ENCODE results near the gene TNRC6A. TPM values are rescaled to one million over a fixed set of nuclear protein-coding genes. Genes with fewer than 3 reads are reported as not detected.

TNRC6A gene
- total and polyA plus RNA-seq, 4 donors, result 9.3 to 42.3 (median 22.9) TPM

- H3K9me3 ChIP-seq (ENCODE audit: control insufficient read depth in 4 of 4, low read length in 3 of 4), result no peaks in the 10 kb centered on the region
- 97% methylated on average over 6 of the region's 6 CpGs for WGBS
- no peak for DNase-seq (ENCODE audit: low spot score)
Observed at GRCh38 chr16:24718967-24719521, 10.4 kb upstream of the TNRC6A start.

GRCh38 chr16:24721830-24722238 lies 7.6 kb upstream of the TNRC6A start:
- DNase-seq (ENCODE audit: low spot score), result no peak
- Histone ChIP-seq H3K36me3 (ENCODE audit: control insufficient read depth in 4 of 4, insufficient read depth in 3 of 4, low read depth in 1 of 4, low read length in 3 of 4) (no peaks in the 10 kb centered on the region), H3K9ac (ENCODE audit: low read depth in 1 of 2, low read length in 2 of 2) (no peak overlapping the region), H3K4me1 (ENCODE audit: control insufficient read depth in 4 of 4, insufficient read depth in 4 of 4, low read length in 3 of 4) (no peaks in the 10 kb centered on the region), H3K9me3 (ENCODE audit: control insufficient read depth in 4 of 4, low read length in 3 of 4) (no peaks in the 10 kb centered on the region), H3K27me3 (ENCODE audit: control insufficient read depth in 4 of 4, insufficient read depth in 4 of 4, low read length in 3 of 4) (no peaks in the 10 kb centered on the region), H3K27ac (ENCODE audit: low read depth in 1 of 2, low read length in 2 of 2) (no peak overlapping the region), H3K4me3 (ENCODE audit: low read depth in 1 of 3, low read length in 3 of 3) (no peak overlapping the region)
- 94% methylated on average over 6 of the region's 6 CpGs for WGBS
- no peak for TF ChIP-seq JUND (IDR thresholded peaks at IDR 0.05)
- no peak for TF ChIP-seq ZBTB33 (IDR thresholded peaks at IDR 0.05)
- TF ChIP-seq YY1 (IDR thresholded peaks at IDR 0.05), result no peak
- TF ChIP-seq HNF4A (conservative IDR thresholded peaks at IDR 0.05), result no peak
- no peak for TF ChIP-seq REST (IDR thresholded peaks at IDR 0.05)
- no peak for TF ChIP-seq TAF1 (conservative IDR thresholded peaks at IDR 0.05)
- TF ChIP-seq EGR1 (IDR thresholded peaks at IDR 0.05; ENCODE audit: low read depth in 2 of 2), result no peak
- no peak for TF ChIP-seq NR2F2 (IDR thresholded peaks at IDR 0.05)
- no peak for TF ChIP-seq FOXA1 (IDR thresholded peaks at IDR 0.05)
- TF ChIP-seq ATF3 (IDR thresholded peaks at IDR 0.05), result no peak
- no peak for TF ChIP-seq CTCF (IDR thresholded peaks at IDR 0.05; ENCODE audit: low read depth, low read length, missing input control)
- no peak for TF ChIP-seq SP1 (IDR thresholded peaks at IDR 0.05)
- no peak for TF ChIP-seq HNF4G (IDR thresholded peaks at IDR 0.05)
- no peak for TF ChIP-seq RXRA (IDR thresholded peaks at IDR 0.05)
- TF ChIP-seq MAX (IDR thresholded peaks at IDR 0.05), result no peak
- no peak for TF ChIP-seq RAD21 (IDR thresholded peaks at IDR 0.05)
- TF ChIP-seq GABPA (IDR thresholded peaks at IDR 0.05 in 1 of 2, conservative IDR thresholded peaks at IDR 0.05 in 1 of 2), result no peak

More at GRCh38 chr16:24718967-24719521, 10.4 kb upstream of the TNRC6A start:
- H3K9ac ChIP-seq (ENCODE audit: low read depth in 1 of 2, low read length in 2 of 2), result no peak overlapping the region
- no peaks in the 10 kb centered on the region for H3K36me3 ChIP-seq (ENCODE audit: control insufficient read depth in 4 of 4, insufficient read depth in 3 of 4, low read depth in 1 of 4, low read length in 3 of 4)
- no peak for TF ChIP-seq TAF1 (conservative IDR thresholded peaks at IDR 0.05)
- TF ChIP-seq HNF4G (IDR thresholded peaks at IDR 0.05), result no peak
- TF ChIP-seq MAX (IDR thresholded peaks at IDR 0.05), result no peak
- no peaks in the 10 kb centered on the region for H3K27me3 ChIP-seq (ENCODE audit: control insufficient read depth in 4 of 4, insufficient read depth in 4 of 4, low read length in 3 of 4)
- no peaks in the 10 kb centered on the region for H3K4me1 ChIP-seq (ENCODE audit: control insufficient read depth in 4 of 4, insufficient read depth in 4 of 4, low read length in 3 of 4)
- no peak overlapping the region for H3K4me3 ChIP-seq (ENCODE audit: low read depth in 1 of 3, low read length in 3 of 3)
- no peak overlapping the region for H3K27ac ChIP-seq (ENCODE audit: low read depth in 1 of 2, low read length in 2 of 2)

Measured in liver (tissue), 9 donors.